Stimulated activated CD8-positive, alpha-beta memory T cell treated with anti-CD3 and anti-CD28 coated beads, Interleukin-15, amount 100 ng/mL, for 24 hours (primary cell): ENCODE data around the gene CRYBA1.
"Not testable (repeated sequence)": the region's sequence is repeated elsewhere in the genome, so short reads cannot be mapped to it uniquely, and the experiment has no call there.

Source experiments
- DNase-seq: peaks from one replicate; pipeline ENCODE4 v3.0.0-alpha.2; 2020; ENCODE audit warnings: low read depth

Gene CRYBA1

DNA sequence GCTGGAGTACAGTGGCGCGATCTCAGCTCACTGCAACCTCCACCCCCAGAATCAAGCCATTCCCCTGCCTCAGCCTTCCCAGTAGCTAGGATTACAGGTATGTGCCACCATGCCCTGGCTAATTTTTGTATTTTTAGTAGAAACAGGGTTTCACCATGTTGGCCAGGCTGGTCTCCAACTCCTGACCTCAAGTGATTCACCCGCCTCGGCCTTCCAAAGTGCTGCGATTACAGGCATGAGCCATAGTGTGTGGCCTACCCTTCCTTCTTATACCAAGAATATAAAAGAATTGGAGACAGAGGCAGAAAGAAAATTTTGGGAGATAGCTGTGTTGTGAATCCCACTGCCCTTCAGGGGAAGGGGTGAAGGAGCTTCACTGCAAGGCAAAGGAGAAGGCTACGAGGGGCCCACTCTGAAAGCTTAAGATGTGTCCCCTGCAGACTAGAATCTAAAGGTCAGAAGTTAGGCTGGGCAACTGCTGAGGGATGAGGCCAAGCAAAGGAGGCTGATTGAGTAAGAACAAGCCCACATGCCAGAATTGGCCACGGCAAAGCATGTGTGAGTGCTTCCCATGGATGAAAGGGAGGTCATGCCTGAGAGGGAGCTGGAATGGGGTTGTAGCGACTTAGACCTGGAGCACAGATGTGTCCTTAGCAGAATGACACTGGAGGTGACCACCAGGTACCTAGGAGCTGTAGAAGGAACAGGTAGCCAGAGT is 8.4 kb upstream of the CRYBA1 start:
- no peak for DNase-seq

DNA sequence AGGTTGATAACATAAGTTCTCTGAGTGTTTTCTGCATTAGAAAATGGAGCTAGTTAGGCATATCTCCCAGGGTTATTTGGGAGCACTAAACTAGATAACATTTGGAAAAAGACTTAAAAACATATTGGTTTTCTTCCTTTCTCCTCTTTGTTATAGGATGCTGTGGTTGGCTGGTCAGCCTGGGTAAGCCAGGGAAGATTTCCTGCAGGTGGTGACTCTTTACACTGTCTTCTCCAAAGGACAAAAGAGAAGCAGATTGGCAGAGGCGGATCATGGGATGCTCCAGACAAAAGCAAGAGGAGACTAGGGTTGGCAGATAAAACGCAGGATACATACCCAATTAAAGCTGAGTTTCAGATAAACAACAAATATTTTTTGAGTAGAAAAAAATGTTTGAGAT is 6.2 kb upstream of the CRYBA1 start:
- DNase-seq = no peak

DNA sequence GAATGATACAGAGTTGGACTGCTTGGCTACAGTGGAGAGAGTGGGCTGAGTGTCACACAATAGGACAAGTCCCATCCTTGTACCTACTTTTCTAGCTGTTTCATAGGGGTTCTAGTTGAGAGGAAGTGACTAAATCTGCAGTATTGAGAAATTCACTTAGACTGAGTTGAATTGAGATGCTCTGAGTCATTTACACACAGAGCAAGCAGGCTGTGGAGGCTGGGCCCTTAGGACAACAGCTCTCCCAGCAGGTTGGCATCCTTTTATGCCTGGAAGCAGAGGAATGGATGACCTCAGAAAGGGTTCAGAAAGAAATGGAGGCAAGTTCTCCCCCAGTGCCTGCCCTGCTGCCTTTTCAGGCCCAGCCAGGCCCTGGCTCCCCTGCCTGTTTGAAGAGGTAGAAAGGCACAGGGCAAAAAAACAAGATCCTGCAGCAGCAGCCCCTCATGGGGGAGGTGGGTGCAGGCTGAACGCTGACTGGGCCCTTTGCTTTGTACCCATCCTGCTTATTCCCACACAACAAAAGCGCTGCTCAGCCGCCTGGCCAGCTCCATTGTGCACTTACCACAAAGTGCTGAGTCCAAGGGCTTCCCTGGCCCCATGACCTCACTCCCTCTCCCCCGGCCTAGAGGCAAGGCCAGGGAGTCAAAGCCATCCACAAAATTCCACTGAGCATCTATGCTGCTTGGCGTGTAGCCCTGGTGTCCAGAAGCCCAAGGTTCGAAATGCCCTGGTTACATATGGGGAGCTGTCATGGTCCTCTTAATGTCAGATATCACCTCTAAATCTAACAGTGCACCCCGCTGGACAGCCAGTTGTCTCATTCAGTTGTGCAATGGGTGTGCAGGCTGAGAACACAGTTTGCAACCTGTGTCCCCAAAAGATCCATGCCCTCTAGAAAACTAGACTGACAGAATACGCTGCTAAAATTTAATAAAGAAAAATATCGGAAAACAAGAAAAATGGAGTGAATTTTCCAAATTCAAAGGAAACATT is 5.4 kb upstream of the CRYBA1 start:
- no peak for DNase-seq

DNA sequence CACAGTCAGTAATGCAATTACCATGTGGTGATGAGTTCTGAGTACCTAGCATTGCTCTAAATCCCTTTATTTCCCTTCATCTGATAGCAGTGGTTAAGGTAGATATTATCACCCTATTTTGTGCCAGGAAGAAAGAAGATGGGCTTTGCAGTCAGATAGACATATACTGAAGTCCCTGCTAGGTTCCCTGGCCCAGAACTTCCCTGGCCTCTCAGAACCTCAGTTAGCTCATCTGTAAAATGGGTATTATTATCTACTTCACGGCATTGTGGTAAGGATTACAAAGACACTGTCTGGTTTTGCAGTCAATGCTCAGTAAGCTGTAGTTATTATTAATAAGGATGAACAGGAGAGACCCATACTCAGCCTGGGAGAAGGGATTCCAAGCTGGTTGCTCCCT is 4.6 kb upstream of the CRYBA1 start:
- DNase-seq = no peak

DNA sequence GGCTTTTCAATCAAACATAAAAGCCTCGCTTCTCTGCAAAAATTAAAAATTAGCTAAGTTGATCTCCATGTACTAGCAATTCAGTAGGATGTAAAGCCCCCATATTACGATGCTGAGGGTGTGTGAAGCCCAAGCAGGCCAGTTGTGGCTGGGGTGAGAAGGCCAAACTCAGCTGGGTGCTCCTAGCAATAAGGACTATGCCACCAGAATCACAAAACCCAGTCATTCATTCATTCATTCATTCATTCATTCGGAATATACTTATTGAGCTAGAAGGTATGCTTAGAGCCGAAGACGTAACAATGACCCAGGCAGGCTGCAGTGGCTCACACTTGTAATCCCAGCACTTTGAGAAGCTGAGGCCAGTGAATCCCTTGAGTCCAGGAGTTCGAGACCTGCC is 3.9 kb upstream of the CRYBA1 start:
- no peak for DNase-seq

DNA sequence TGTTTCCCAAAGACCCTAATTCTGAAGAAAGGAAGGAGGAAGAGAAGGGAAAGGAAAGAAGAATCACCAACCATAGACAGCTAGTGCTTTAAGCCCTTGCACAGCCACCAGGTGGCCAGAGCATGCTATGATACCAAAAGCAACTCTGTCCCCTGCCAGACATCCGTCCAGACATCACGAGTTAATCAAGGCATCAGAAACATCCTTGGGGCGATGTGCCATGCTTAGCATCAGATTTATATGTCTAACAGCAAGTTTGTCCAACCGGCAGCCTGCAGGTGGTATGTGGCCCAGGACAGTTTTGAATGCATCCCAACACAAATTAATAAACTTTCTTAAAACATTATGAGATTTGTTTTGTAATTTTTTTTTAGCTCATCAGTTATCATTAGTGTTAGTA is 2.9 kb upstream of the CRYBA1 start:
- DNase-seq = no peak

DNA sequence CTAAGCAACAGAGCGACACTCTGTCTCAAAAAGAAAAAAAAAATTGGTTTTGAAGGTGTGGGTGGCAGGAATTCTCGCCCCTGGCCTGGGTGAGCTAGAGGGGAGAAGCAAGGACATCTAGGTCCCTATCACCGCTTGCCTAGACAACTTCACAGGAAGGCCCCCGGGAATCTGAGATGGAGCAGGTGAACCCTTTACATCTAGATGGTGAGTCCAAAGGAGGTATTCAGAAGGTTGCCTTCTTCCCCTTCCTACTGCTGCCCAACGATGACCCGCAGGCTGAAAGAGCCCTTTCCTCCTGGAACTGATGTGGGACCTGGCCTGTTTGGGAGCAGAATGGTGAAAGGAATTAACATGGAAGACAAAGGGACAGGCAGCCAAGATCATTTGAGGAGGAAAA is 1.3 kb upstream of the CRYBA1 start:
- no peak for DNase-seq

DNA sequence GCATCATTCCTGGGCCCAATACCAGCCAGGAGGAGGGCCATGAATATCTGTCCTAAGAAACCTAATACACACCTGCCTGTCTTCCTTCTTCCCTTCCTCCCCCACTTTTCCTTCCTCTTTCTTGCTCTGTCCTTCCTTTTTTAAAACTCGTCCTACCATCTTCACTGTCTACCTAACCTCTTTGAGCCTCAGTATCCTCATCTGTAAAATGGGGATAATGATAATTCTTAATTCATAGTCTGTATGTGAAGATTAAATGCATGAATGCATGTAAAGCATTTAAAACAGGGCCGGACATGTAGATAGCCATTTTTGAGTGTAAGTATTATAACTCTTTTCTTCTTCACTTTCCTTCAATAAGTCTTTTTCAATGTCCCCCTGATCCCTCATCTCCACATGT is 560 bp downstream of the CRYBA1 start:
- DNase-seq = no peak

DNA sequence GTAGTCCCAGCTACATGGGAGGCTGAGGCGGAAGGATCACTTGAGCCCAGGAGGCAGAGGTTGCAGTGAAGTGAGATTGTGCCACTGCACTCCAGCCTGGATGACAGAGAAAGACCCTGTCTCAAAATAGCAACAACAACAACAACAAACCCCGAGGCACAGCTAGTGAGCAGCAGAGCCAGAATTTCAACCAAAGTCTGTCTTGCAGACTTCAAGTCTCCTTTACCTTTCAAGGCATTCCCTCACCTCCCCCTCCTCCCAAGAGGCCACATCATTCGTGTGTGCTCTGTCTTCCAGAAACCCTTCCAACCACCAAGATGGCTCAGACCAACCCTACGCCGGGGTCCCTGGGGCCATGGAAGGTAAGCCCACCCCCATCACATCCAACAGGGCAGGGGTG is 2.2 kb downstream of the CRYBA1 start:
- DNase-seq = no peak

DNA sequence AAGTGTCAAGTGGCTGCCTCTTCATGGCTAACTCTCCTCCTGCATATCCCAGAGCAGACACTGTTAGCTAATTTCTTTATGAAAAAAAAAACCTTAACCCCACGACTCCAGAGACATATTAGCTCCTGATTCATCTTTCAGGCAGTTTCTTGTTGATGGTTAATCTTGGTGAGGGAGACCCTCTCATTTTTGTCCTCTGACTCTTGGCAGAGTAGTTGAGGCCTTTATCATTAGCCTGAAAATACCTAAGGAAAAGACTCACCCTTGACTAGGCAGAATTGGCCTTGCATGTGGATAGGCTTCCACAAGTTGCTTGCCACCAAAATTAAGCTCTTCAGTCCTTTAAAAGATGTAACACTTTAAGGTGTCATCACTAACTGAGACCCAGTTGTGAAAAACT is 4.0 kb downstream of the CRYBA1 start:
- no peak for DNase-seq

DNA sequence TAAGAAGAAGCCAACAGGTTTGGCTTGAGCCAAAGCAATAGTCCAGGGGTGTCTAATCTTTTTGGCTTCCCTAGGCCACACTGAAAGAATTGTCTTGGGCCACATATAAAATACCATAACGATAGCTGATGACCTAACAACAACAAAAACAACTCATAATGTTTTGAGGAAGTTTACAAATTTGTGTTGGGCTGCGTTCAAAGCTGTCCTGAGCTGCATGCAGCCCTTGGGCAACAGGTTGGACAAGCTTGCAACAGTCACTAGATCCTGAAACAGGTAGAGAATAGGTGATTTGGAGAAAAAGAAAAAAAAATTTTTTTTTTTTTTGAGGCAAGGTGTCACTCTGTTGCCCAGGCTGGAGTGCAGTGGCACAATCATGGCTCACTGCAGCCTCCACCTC is 4.5 kb downstream of the CRYBA1 start:
- no peak for DNase-seq

DNA sequence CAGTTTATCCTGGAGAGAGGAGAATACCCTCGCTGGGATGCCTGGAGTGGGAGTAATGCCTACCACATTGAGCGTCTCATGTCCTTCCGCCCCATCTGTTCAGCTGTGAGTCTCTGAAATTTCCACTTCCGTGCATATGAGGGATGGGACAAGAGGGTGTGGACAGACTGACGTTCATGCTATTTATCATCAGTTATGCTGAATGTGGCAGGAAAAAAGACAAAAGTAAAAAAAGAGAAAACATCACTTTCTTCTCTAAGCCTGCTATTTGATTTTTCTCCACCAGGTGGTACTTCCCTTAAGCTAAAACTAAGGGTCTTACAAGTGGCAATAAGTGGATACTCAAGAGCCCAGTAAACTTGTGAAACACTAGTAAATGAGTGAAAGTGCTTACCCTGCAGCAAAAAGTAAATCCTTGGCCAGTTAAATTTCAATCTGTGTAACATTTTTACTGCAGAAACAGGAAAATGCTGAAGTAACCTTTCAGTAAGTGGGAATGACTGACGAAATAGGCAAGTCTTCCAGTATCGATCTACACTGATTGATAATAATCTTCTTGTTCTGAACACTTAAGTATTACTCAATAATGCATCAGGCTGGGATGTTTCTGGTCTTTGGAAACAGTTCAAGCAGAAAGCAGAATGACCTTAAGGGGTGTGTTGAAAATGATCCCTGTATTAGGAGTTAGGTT is 5.6 kb downstream of the CRYBA1 start:
- no peak for DNase-seq

DNA sequence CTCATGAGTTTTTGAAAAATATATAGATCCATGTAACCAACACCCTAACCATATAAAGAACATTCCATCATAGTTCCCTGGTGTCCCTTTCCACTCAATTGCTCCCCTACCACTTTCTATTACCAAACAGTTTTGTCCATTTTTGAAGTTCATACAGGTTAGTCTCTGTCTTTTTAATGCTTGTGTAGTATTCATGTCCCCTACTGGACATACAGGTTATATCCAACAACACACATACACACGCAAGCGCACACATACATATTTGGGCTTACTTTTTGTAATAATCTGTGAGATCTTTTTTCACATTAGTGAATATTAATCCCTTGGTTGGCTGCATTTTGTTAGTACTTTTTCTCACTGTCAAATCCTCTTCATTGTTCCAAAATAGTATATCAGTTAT is 6.4 kb downstream of the CRYBA1 start:
- DNase-seq = no peak

DNA sequence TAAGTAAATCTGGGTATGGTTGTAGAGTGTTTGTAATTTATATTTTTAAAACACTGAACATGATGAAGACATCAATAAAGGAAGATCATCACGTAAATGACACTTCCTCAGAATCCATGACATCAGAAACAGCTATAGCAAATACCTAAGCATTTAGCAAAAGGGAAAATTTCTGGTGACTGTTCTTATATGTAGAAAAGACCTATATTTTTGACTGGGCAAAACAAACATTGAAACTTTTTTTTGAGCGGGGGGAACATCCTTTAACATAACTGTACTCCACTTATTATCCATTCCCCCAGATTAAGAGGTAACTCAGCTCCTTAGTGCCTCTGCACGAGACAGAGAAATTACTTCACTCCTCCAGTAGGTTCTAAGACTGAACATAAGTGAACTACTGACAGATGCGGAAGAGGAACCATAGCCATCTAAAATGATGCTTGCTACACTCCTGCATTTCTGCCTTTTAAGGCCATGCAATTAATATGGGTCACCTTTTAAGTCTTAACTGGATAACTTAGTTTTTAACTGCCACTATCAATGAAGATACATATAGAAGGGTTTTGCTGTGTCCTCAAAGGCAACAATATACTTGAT is 9.4 kb downstream of the CRYBA1 start:
- no peak for DNase-seq

DNA sequence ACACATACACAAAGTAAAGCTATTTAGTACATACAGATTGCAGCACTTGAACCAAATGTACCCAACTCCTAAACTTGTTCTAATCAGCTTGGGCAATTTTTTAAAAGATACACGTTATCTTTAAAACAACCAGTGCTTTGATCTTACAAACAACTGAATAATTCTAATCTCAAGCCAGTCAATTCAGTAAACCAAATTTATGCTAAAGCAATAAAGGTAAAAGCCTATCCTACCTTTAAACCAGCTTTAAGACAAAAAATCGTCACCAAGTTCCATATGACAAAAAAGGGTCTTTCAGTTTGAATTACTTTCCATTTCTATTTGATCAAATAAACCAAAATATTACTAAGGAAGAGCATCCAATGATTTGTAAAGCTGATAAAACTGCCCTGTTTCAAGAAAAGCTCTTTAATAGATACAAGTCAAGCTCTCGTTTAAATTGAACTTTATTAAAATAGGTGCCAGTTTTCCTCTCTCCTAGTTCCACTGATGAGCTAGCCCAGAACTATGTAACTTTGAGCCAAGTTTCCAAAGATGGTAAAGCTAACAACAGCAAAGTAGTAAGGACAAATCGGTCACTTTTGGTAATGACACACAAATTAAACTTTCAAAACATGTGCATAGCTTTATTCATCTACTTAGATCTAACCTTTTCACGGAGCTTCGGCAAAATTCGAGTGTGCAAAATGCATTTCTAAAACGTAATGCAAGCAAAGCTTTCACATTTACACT is 10.2 kb downstream of the CRYBA1 start:
- DNase-seq = no peak

DNA sequence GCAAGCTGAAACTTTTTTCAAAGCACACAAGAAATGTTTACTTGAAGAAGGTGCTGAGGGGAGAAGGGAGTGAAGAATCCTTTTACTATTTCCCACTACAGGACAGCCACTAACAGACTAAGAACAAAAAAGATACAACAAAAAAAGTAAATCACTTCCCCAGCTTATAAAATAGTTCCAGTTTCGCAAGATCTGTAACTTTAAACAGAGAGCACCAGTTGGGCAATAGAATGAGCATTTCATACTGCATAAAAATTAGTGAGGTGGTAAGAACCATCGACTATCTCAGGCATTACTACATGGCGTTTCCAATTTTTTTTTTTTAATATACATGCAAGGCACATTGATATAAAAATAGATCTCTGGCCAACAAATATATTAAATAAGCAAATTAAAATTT is 11.1 kb downstream of the CRYBA1 start:
- DNase-seq = no peak

DNA sequence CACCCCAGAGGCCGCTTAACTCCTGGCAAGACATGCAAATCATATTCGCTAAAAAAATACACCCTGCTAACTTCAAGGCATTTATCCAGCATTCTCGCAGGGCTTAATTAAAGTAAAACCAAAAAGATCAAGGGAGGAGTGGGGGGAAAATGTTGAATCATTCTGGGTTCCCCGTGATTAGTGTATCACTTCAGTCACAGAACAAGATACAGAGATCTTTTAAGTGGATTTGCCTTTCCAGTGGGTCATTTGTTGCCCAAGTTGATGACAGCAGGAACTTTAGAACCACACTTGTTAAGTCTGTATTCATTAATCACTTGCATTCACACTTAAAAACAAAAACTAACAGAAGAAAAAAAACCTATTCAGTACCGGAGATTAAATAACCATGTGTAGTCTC is 17.3 kb downstream of the CRYBA1 start:
- DNase-seq = no peak

DNA sequence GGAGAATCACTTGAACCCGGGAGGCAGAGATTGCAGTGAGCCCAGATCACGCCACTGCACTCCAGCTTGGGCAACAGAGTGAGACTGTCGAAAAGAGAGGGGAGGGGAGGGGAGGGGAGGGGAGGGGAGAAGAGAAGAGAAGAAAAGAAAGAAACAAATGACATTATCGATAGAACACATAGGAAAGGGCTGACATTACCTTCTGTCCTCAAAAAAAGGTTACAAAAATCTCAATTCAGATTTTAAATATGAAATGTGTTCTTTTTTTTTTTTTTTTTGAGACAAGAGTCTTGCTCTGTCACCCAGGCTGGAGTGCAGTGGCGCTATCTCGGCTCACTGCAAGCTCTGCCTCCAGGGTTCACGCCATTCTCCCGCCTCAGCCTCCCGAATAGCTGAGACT is 25.3 kb downstream of the CRYBA1 start:
- DNase-seq = not testable (repeated sequence)

DNA sequence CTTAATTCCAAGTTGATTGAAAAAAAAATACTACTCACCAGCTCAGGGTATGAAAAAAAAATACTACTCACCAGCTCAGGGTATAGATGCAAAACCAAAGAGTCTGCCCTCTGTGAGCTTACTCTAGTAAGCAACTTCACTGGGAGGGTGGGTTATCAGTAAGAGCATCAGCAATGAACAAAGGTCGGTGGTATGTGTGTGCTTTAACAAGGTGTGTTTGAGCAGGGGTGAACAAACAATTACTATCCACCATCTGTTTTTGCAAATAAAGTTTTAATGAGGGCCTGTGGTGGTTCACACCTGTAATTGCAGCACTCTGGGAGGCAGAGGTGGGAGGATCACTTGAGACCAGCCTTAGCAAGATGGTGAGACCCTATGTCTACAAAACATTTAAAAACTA is 27.3 kb downstream of the CRYBA1 start:
- no peak for DNase-seq

DNA sequence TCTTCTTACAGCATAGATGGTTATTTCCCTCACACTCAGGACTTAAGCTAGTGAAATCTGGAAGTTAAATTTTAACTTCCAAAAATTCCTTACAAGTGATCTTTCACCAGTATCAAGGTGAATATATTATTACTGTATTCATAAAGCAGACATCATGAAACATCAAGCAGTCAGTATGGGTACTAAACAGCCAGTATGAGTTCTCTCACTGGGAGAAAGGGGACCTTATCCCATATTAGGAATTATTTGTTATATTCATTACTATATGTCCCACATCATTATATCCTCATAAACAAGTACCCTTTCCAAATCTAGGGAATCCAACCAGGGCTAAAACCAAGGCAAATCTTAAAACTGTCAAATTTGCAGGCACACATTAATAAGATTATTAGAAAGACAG is 32.0 kb downstream of the CRYBA1 start:
- no peak for DNase-seq

DNA sequence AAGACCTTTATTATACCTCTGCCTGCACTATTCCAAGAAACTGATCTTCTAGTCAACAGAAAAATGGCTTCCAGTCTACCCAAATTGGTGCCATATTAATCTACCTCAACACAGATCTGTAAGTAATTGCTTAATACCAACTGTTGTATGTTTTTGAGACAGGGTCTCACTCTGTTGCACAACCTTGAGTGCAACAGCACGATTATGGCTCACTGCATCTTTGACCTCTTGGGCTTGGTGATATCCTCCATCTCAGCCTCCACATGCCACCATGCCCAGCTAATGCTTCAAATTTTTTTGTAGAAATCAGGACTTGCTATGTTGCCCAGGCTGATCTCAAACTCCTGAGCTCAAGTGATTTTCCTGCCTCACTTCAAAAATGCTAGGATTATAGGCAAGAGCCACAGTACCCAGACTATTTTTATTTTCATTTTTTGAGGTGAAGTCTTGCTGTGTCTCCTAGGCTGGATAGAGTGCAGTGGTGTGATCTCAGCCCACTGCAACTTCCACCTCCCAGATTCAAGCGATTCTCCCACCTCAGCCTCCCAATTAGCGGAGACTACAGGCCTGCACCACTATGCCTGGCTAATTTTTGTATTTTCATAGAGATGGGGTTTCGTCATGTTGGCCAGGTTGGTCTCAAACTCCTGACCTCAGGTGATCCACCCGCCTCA is 32.9 kb downstream of the CRYBA1 start:
- DNase-seq = no peak
